Gastroesophageal sphincter (tissue), 4 donors: Measurements from ENCODE around the gene TLCD1. TPM values are rescaled to one million over a fixed set of nuclear protein-coding genes. Genes with fewer than 3 reads are reported as not detected.
A peak's percentile ranks its signal among the peaks of the same experiment; 100 is the strongest.

ENCODE experiments used
- ATAC-seq: fragments of 150-250 bp; one replicate; pipeline ENCODE4 v1.9.1; 2016; ENCODE audit warnings: mild to moderate bottlenecking, moderate library complexity
- H3K27ac ChIP-seq, 4 donors: fragments of 200-600 bp; sonication (generic) in 3 of 4; 1 replicate in 3 of 4; 2 replicates in 1 of 4; pipeline ENCODE4 v1.5.1; 2016 to 2019
- H3K27me3 ChIP-seq: fragments of 200-600 bp; sonication (generic); one replicate; pipeline ENCODE4 v1.5.1; 2019
- H3K36me3 ChIP-seq, 2 donors: fragments of 200-600 bp; sonication (generic); one replicate each; pipeline ENCODE4 v1.5.1; 2019; ENCODE audit warnings: control low read depth in 1 of 2
- H3K4me1 ChIP-seq, 3 donors: fragments of 200-600 bp; sonication (generic); 1 replicate in 2 of 3; 2 replicates in 1 of 3; pipeline ENCODE4 v1.5.1; 2016 to 2019; ENCODE audit warnings: control low read depth in 2 of 3
- H3K4me3 ChIP-seq, 2 donors: fragments of 200-600 bp; sonication (generic); one replicate each; pipeline ENCODE4 v1.5.1; 2019; ENCODE audit warnings: mild to moderate bottlenecking in 1 of 2, moderate library complexity in 1 of 2
- H3K9me3 ChIP-seq, 3 donors: fragments of 200-600 bp; sonication (generic); one replicate each; pipeline ENCODE4 v1.5.1; 2017 to 2019; ENCODE audit warnings: control low read depth in 2 of 3
- CTCF ChIP-seq, 4 experiments: fragments of 200-600 bp in 2 of 4; fragments of 450-650 bp in 2 of 4; sonication (generic) in 1 of 4; IDR thresholded peaks; one replicate each; pipeline ENCODE4 v1.5.1; 2017 to 2019; ENCODE audit warnings: antibody characterized with exemption in 4 of 4, mild to moderate bottlenecking in 2 of 4, moderate library complexity in 2 of 4
- EP300 ChIP-seq: sonication (generic); formaldehyde crosslinking; IDR thresholded peaks from one replicate; pipeline ENCODE4 v1.6.1; 2017; ENCODE audit warnings: antibody characterized with exemption, mild to moderate bottlenecking
- POLR2A ChIP-seq, 2 donors: fragments of 450-650 bp; IDR thresholded peaks; one replicate each; pipeline ENCODE4 v1.6.1; 2017; ENCODE audit warnings: antibody characterized with exemption in 2 of 2, mild to moderate bottlenecking in 2 of 2, moderate library complexity in 1 of 2
- POLR2AphosphoS5 ChIP-seq: sonication (generic); formaldehyde crosslinking; IDR thresholded peaks from one replicate; pipeline ENCODE4 v1.6.1; 2017; ENCODE audit warnings: antibody characterized with exemption
- WGBS, 2 donors: methylation state at CpG; one replicate each; pipeline ENCODE4 v1.1.5; 2018; ENCODE audit warnings: low coverage in 1 of 2; 5-methylcytosine and 5-hydroxymethylcytosine counted together
- total RNA-seq, 4 donors: library from RNA; depleted of rRNA; stranded (reverse); fragments of >200 nt; gene quantifications; one replicate each; pipeline ENCODE4 v1.1.0, GENCODE V29; 2016

Gene TLCD1
- total RNA-seq, 4 donors from 2014 or later, result 1.1 to 2.8 TPM; not detected in 2

- H3K4me3 ChIP-seq, result peak overlapping the region in 1 of 2 donors; percentile 74
- TF ChIP-seq EP300, result no peak
- no peak for TF ChIP-seq POLR2A (IDR thresholded peaks at IDR 0.05)
- no peak for TF ChIP-seq CTCF (IDR thresholded peaks at IDR 0.05)
- TF ChIP-seq POLR2AphosphoS5, result no peak
- 26 to 36% methylated on average over 4 to 10 of the region's 34 CpGs for WGBS, 2 donors
- H3K9me3 ChIP-seq, result no peaks in the 10 kb centered on the region
- H3K27ac ChIP-seq, result peak overlapping the region; percentile 61 to 97 (median 97)
- H3K27me3 ChIP-seq, result no peaks in the 10 kb centered on the region
- ATAC-seq, result no peak
- H3K4me1 ChIP-seq, result peaks cover 0 to 49% (median 13%) of the 10 kb centered on the region in 3 donors
- peaks cover 0 to 33% of the 10 kb centered on the region in 2 donors for H3K36me3 ChIP-seq
Observed at GRCh38 chr17:28712032-28712704, 13.9 kb downstream of the TLCD1 start.

- Histone ChIP-seq H3K4me1 (peaks cover 0 to 44% (median 10%) of the 10 kb centered on the region in 3 donors), H3K36me3 (peaks cover 0 to 33% of the 10 kb centered on the region in 2 donors), H3K4me3 (peak within 1 kb of the TSS; percentile 40 to 74), H3K9me3 (no peaks in the 10 kb centered on the region), H3K27me3 (no peaks in the 10 kb centered on the region), H3K27ac (peak within 1 kb of the TSS; percentile 61 to 97 (median 97))
- WGBS, 2 donors, result 25% methylated on average over 1 of the region's 20 CpGs; no CpG with 5 or more reads in 1 of the 2 donors
- ATAC-seq, result no peak
- TF ChIP-seq CTCF (IDR thresholded peaks at IDR 0.05), result no peak
Observed at GRCh38 chr17:28711723-28712031, 14.4 kb downstream of the TLCD1 start, which contains the start of gene PROCA1. TSS of gene PROCA1 (minus strand) at chr17:28711888. CDS start at chr17:28711660, 228 bp downstream.

GRCh38 chr17:28710861-28711722 is 14.9 kb downstream of the TLCD1 start:
- ATAC-seq, result peak; percentile 96
- Histone ChIP-seq H3K27me3 (no peaks in the 10 kb centered on the region), H3K4me1 (peaks cover 0 to 38% (median 5%) of the 10 kb centered on the region in 3 donors), H3K27ac (peak overlapping the region; percentile 61 to 97 (median 97)), H3K9me3 (no peaks in the 10 kb centered on the region), H3K36me3 (peaks cover 0 to 33% of the 10 kb centered on the region in 2 donors), H3K4me3 (peak overlapping the region; percentile 40 to 74)
- TF ChIP-seq EP300 (no peak), POLR2AphosphoS5 (peak; percentile 76), POLR2A (IDR thresholded peaks at IDR 0.05) (peak; percentile 63 to 78), CTCF (IDR thresholded peaks at IDR 0.05) (no peak)
- WGBS, 2 donors, result 1 to 2% methylated on average over 12 to 20 of the region's 74 CpGs

- Histone ChIP-seq H3K4me3 (no peak overlapping the region), H3K27me3 (no peaks in the 10 kb centered on the region), H3K36me3 (peaks cover 0 to 34% of the 10 kb centered on the region in 2 donors), H3K9me3 (no peaks in the 10 kb centered on the region), H3K4me1 (peaks cover 0 to 28% (median 3%) of the 10 kb centered on the region in 3 donors), H3K27ac (no peak overlapping the region)
- TF ChIP-seq POLR2AphosphoS5, result no peak
- TF ChIP-seq EP300, result no peak
- TF ChIP-seq POLR2A (IDR thresholded peaks at IDR 0.05), result no peak
- TF ChIP-seq CTCF (IDR thresholded peaks at IDR 0.05), result no peak
- 91 to 92% methylated on average over 1 to 2 of the region's 2 CpGs for WGBS, 2 donors
- no peak for ATAC-seq
Observed at GRCh38 chr17:28707339-28707720, 18.7 kb downstream of the TLCD1 start.
